ENCODE measurements around the gene PYGO2.
"Not testable (repeated sequence)": the region's sequence is repeated elsewhere in the genome, so short reads cannot be mapped to it uniquely, and the experiment has no call there.

Gene PYGO2

DNA sequence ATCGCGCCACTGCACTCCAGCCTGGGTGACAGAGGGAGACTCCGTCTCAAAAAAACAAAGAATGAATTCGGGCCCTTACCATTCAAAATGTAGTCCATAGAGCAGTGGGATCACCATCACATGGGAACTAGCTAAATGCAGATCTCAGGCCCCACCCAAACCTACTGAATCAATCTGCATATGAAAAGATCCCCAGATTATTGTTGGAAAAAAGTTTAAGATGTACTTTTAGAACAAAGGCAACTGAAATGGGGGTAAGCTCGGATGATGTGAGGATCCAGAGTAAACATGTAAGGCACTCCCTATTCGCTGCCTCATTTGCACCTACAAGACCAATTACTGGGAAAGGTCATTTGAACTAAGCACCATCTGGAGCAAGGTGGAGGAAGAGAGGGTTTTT is 20.8 kb upstream of the PYGO2 start:
- DNase-seq (ENCODE audit: low spot score) = no peak

DNA sequence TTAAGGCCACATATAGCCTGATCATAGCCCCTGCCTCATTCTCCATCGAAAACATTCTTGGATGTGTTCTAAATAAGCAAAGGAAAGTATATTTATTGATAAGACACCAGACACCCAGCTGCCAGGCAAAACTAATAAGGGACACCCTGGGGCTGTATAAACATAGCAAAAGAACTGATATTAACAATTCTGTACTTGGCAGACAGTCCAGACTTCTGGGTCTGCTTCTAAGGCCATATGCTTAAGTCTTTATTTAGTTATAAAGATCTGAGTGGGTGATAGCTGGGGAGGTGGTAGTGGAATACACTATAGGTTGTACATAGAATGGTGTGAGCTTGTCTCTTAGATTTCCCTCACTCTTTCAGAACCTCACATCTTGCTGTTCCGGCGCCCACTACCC is 16.8 kb upstream of the PYGO2 start:
- no peak for DNase-seq (ENCODE audit: low spot score)

DNA sequence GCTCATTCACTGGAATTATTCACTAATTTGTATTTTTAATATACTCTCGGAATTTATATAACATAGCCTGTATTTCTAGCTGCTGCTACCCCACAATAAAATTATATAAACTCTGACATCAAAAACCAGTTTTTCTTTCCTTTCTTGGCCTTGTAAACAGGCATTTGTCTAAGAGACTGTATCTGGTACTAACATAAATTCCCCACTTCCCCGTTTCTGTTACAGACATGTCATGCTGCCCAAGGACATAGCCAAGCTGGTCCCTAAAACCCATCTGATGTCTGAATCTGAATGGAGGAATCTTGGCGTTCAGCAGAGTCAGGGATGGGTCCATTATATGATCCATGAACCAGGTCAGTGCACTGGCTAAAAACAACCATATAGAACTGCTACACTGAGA is 16.2 kb upstream of the PYGO2 start:
- DNase-seq (ENCODE audit: low spot score) = not testable (repeated sequence)

DNA sequence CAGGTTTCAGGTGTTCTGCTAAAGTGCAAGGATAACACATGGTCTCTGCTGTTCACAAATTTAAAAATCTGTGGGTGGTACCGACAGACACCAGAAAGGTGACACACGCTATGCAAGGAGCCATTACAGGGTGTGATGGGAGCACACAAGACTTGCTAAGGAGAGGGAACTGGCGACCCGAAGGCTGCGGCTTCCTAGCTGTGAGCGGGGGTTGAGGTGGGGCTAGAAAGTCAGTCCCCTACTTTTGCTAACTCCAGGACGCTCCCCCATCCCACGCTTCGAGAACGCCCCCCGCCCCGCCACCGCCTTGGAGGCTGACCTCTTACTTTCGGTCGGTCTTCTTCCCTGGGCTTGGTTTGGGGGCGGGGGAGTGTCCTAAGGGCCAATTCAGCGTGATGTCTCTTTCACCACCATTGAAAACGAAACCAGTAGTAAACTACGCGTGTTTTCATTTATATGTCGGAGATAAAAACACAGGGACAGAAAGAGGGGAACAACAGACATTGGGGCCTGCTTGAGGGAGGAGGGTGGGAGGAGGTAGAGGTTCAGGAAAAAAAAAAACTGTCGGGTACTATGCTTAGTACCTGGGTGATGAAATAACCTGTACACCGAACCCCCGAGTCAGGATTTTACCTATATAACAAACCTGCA is 14.0 kb upstream of the PYGO2 start:
- peak; percentile 48 for DNase-seq (ENCODE audit: low spot score)

DNA sequence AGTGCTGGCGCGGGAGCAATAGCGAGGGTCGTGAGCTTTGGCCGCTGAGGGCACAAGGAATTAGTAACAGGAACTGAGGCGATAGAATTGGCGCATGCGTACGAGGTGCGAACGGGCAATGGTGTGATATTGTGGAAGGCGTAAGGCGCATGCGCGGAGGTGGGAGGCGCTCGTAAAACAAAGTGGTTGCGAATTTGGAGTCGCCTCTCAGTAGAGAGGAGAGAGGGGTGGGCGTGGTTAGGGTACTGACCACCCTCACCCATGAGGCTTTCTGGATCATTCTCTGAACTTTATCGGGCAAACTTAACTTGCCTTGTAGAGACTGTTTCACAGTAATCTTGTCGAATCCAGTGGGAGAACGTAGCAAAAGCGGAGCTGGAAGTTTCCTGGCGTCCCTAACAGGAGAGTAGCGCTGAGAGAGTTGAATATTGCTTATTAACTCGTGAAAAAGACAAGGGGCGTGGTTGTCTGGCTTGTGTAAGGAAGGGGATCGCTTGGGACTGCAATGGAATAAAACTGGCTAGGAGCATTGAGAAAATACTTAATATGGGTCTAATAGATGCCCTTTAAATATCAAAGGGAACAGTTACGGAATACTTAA is 13.3 kb upstream of the PYGO2 start:
- peak; percentile 95 for DNase-seq (ENCODE audit: low spot score)

DNA sequence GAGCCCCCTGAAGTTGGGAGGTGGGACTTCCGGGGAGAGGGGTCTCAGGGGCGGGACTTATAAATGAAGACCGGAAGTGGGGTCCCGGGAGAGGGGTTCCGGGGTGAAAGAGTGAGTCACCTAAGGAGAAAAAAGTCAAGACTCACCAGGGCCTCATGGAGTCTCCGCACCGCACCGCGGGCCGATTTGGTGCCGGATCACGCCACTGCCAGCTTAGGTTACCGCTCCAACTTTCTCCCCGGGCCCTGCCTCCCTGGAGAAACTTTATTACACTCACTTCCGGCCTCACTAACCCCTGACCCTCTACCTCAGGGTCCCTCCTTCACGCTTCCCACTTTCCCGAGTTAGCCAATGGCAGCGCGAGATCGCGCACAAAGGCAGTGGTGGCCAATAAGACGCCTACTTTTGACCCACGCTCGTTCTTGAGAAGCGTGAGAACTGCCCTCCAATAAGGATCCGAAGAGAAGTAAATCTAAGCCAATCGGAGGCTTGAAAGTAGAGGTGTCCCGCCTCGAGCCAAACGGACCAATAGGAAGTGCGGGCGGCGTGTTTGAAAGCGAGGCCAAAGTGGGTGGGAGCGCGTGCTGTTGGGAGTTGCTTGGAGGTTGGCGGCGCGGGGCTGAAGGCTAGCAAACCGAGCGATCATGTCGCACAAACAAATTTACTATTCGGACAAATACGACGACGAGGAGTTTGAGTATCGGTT is 12.7 kb upstream of the PYGO2 start, which contains the start of gene CKS1B:
TSS of gene CKS1B (plus strand) at position 580 of the 706 bp plus-strand sequence. CDS start at position 645, 65 bp downstream.
- peak; percentile 99 for DNase-seq (ENCODE audit: low spot score)

DNA sequence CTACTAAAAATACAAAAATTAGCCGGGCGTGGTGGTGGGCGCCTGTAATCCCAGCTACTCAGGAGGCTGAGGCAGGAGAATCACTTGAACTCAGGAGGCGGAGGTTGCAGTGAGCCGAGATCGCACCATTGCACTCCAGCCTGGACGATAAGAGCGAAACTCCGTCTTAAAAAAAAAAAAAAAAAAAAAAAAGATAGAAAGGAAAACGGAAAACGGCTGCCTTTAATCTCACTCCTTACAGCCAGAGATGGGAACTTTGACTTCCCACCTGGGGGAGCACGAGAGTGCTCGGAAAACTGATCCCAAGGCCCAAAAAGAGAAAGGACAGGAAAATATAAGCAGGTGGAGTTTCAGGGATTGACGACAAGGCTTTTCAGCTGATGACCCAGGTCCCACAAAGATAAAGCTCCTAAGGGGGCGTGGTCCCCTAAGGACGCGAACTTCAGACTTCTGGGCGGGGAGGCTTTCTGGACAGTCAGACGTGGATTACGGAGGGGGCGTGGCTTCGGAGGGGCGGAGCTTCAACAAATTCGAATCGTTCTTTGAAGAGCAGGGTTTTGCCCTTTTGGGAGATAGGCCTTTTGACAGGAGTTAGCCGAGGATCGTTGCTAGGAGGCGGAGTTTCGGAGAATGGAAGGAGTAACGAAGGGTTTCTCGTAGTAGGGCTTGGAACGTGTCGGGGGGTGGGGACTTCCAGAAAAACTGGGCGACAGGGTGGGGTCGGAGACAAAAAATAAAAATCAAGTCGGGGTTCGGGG is 11.9 kb upstream of the PYGO2 start:
- DNase-seq (ENCODE audit: low spot score) = peak; percentile 92

DNA sequence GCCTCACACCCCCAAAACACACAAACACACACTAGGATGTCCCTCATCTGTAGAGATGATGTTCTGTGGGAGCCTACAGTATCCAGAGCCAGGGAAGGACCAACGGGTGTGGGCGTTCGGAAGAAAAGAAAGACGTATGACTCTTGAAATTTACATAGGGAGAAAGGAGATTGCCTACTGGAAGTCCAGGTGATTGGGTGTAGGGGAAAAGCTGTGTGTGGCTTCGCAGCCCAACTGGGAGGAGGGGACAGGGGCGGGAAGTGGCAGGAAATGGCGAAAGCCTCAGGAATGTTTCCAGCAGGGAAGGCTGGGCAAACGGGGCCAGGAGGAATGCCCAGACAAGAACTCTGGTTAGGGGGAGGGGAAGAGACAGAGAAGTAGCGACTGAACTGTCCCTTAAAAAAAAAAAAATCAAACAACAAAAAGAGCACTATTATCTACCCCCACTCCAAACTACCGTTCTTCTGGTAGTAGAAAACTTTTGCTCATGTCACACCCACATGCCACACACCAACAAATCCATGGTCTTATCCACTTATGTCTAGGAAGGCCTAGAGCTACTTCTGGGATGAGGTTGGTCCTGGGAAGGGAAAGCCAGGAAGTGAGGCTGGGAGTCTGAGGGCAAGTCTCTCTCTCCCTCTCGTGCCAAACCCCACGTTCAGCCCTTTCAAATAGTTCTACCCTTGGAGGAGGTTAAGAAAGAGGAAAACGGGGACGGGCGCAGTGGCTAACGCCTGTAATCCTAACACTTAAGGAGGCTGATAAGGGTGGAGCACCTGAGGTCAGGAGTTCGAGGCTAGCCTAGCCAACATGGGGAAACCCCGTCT is 11.1 kb upstream of the PYGO2 start:
- DNase-seq (ENCODE audit: low spot score) = no peak

DNA sequence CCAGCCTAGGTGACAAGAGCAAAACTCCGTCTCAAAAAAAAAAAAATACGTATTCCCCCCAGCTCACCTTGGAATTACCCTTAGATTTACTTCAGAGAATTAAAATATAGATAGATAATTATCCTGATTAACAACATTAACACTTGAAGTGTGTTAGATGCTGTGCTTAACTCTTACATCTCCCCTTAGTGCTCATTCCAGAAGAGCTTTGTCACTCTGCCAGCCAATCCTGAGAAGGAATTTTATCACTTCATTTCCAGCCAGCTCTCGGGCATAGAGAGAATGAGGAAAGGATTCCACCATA is 10.6 kb upstream of the PYGO2 start:
- DNase-seq (ENCODE audit: low spot score) = no peak

DNA sequence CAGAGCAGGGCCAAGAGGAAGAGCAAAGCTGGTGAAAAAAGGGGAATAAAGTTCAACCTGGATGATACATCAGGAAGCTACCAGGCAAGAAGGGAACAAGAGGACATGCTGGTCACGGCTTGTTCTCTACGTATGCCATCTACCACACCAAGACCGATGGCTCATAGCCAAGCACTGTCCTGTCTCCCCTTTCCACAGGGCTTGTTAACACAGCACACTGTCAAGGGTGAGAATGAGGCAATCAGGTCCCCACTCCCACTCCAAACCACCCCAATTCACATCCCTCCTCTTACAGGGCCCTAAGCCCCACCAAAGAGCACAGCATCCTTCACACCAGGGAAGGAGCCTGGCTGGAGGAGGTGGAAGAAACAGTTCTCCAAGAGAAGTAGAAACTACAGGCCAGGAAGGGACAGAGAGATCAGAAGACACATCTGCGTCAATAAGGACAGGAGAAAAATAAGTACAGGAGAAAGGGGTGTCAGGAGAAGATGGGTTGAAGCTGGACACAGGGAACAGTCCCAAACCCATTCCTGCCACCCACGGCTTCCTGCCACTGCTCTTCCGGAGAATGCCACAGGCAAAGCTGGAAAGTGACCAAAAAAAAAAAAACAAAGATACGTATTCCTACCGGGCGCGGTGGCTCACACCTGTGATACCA is 9.9 kb upstream of the PYGO2 start:
- no peak for DNase-seq (ENCODE audit: low spot score)

DNA sequence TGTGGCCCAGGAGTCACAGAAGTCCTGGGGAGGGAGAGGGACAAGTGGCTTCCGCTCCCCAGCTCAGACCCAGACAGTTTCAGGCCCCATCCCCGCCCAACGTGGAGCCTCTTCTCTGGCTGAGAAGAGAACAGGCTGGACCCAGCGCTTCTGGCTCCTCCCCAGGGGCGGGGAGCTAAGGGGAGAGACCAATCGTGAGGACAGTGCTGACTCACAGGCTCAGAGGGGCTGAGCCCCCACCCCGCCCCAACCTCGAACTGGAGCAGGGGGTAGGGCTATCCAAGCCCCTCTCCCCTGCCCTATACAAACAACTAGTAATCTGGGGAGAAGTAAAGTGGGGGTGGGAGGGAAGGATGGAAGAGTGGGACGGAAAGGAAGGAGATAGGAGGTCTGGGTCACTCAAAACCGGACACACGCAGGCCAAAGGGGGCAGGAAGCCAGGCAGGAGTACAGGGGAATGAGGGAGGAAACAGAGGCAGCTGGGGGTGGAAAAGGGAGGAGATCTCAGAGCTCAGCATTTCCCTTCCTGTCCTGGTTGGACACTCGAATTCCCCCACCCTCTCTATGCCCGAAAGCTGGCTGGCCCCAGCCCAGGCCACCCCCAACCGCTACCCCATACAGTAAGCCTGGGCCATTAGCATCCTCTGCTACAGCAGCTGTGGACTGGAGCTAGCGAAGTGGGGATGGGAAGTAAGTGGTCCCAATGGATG is 9.2 kb upstream of the PYGO2 start, which contains the start of gene SHC1:
TSS of gene SHC1 (minus strand) at position 117 of the 710 bp plus-strand sequence. CDS start 221 bp downstream, outside the sequence.
- DNase-seq (ENCODE audit: low spot score) = peak; percentile 29

DNA sequence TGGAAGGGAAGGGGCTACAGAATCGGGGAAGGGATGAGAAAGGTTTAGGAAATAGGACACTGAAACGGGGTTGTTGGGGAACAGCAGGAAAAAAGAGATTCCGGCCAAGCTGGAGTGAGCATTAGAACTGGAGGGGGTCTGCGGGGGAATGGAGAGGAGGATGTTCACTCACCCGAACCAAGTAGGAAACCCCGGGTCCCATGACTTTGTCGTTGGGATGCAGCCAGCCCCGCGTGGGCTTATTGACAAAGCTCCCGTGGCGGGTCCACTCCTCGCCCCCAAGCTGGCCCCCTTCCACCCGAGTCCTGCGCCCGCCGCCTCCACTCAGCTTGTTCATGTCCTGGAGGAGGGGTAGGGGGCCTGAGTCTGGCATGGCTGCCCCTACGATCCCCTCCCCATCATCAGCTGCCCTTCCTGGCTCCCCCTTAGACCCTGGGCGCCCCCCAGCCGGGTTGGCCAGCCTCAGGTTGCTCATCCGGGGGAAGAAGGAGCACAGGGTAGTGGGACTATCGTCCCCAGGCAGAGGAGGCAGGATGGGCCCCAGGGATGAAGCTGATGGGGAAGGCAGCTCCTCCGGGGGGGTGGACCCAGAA is 8.4 kb upstream of the PYGO2 start:
- no peak for DNase-seq (ENCODE audit: low spot score)

DNA sequence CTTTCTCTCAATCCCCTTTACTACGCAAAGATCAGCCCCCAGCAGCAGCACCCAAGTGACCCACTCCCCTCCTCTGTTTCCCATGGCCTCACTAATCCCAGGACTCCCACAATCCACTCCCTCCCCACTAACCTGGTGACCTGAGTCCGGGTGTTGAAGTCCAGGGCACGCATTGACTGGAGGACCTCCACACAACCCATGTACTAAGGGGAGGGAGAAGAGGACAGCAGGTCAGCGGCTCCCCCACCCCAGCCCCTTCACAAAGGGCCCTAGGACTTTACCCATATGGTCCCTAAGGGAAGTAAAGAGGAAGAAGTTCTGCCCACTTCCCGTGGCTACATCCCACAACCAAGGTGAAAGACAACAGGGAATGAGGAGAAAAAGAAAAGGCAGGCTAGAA is 7.7 kb upstream of the PYGO2 start:
- DNase-seq (ENCODE audit: low spot score) = no peak

DNA sequence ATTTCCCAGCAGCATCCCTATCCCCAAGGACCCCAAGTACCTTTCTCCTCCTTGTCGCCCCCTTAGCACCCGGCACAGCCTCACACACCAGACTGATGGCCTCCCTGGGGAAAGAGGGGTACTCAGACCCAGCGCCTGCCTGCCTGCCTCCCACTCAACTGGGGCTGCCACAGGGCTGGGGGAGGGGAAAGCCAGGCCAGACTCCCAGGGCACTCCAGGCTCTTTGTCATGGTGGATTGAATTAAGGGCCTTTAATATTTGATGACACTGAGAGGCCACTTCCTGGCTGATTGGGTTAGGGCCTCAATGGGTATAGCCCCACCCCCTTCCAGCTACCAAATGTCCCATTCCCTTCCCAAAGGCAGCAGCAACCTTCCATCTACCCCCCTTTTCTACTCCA is 7.1 kb upstream of the PYGO2 start:
- no peak for DNase-seq (ENCODE audit: low spot score)

DNA sequence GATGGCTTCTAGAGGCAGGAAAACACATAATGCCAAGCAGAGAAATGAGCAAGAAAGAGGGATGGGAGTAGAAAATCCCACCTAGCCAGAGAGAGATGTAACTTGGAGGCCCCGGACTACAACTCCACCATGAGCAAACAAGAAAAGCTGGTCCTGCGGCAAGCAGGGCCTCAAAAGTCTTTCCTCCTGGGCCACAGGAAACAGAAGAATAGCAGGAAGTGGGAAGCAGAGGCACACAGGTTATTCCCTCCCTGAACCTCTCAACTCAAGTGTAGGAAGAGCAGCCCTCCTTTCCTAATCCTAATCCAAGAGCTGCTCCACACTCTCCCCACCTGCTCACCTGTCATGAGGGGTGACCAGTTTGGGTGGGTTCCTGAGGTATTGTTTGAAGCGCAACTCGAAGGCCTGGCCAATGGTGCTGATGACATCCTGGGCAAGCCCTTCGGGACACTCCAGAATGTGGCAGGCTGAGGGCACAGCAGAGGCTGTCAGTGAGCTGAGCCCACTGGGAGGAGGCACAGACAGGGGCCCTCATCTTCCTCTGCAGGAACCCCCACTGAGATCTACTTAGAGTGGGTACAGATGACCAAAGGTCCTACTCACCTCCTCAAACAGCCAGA is 5.9 kb upstream of the PYGO2 start:
- no peak for DNase-seq (ENCODE audit: low spot score)

DNA sequence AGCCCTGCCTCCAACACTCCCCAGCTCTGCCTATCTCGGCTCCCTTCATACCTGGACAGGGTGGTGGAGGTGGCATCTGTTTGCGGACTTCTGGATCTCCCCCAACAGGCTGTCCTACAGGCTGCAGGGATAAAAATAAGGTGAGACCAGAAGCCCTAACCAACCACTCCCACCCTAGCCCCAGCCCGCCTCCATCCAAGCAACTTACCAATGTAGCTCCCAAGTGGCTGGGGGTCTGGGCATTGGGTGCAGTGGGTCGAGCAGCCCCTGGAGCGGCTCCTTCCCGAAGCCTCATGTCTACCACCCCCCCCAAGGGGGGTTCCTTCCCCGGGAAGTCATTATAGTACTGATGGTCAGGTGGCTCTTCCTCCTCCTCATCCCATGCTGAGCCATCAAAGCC is 4.5 kb upstream of the PYGO2 start:
- no peak for DNase-seq (ENCODE audit: low spot score)

DNA sequence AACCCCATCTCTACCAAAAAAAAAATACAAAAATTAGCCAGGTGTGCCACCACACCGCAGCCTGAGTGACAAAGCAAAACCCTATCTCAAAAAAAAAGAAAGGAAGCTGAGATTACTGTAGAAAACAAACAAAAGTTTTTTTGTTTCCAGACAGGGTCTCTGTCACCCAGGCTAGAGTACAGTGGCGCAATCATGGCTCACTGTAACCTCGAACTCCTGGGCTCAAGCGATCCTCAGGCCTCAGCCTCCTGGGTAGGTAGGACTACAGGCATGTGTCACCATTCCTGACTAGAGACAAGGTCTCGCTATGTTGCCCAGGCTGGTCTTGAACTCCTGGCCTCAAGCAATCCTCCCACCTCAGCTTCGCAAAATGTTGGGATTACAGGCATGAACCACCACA is 2.8 kb upstream of the PYGO2 start:
- DNase-seq (ENCODE audit: low spot score) = no peak

DNA sequence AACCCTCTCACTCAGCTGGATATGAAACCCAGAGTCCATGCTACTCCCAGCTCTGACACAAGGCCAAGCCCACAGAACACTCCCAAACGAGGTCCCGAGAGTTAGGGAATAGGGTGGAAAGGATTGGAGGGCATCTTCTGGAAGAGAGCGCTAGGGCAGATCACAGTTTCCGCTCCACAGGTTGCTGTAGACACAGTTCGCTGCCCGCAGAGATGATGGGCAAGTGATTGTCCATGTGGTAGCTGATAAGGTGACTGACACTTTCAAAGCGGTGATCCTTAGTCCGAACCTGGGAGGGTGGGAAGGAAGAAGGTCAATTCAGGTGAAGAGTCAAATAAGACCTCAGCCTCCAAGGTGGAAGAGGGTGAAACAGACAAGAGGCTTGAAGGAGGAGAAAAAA is 2.1 kb upstream of the PYGO2 start:
- DNase-seq (ENCODE audit: low spot score) = no peak

DNA sequence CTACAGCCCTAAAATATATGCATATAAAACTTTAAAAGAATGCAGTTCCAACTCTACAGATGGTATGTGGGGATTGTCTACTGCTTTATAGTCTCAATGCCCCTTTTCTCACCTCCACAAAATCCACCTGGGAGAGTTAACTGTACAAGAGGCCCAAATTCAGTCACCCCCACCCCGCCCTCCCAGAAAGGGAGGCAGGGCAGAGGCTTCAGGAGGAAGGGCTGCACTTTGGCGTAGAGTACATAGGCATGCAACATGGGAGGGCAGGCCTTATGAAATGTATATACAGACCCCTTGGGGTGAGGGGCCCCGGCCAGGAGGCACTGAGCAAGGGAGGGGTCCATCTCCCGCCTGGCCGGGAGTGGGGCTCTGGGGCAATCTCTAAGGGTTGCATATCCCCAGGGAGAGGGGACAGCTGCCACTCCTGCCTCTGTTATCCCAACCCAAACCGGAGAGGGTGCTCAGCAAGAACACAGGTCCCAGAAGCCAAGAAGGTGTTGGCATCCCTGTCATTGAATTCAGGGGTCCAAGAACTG is 1.3 kb upstream of the PYGO2 start:
- no peak for DNase-seq (ENCODE audit: low spot score)
